ENCODE results near the gene BRD4.

- TF ChIP-seq POLR2A (IDR thresholded peaks at IDR 0.05; ENCODE audit: low read depth, low read length) (no peak), POLR2AphosphoS5 (IDR thresholded peaks at IDR 0.05; ENCODE audit: insufficient read depth, low read depth, low read length) (no peak), CTCF (IDR thresholded peaks at IDR 0.05; ENCODE audit: extremely low read depth in 1 of 2, insufficient read depth in 1 of 2, low read depth in 1 of 2, low read length in 2 of 2) (no peak), EZH2 (IDR thresholded peaks at IDR 0.05; ENCODE audit: borderline replicate concordance, low read depth, low read length, severe bottlenecking) (no peak), MAX (IDR thresholded peaks at IDR 0.05; ENCODE audit: insufficient read depth, insufficient read length) (no peak), GATA2 (IDR thresholded peaks at IDR 0.05; ENCODE audit: insufficient read depth, insufficient read length, low read depth, low read length) (no peak), MYC (IDR thresholded peaks at IDR 0.05; ENCODE audit: low read depth, low read length) (no peak)
Measured at GRCh38 chr19:15315101-15315500, 17.2 kb downstream of the BRD4 start.
